ENCODE results near the gene KIRREL3. TPM values are rescaled to one million over a fixed set of nuclear protein-coding genes. Genes with fewer than 3 reads are reported as not detected.

Gene KIRREL3
- total RNA-seq, 1 donor, result 0.45 TPM

DNA sequence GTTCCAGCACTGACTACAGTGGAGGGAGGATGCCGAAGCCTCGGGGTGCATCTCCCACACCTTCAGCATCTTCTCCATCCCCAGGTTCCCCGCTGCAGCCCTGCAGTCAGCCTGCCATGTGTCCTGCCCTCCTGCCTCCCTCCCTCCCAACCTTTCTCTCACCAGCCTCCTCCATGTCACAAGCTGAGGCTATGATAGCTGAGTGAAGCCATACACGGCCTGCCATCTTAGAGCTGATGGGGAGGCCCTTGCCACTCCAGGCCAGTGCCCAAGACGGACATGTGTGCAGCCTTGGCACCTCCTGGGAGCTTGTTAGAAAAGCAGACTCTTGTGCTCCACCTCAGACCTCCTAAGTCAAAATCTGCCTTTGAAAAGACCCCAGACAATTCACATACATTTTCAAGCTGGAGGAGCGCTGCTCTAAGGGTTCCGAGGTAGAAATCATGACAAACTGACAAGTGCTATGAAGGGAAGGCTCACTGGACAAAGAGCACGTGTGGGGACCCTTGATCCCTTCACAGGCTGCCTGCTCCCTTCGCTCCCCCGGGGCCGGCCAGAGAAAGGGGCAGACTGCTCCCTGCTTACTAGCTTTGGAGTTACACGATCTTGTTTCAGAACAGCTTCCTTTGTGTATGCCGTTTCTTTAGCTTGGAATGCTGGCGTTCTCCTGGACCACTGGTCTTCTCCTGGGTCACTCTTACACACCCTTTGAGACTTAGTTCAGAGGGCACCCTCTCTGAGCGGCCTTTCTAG lies 521.2 kb downstream of the KIRREL3 start:
- no peak overlapping the region for H3K4me3 ChIP-seq (ENCODE audit: low read depth, low read length)
- TF ChIP-seq, protein P1, sequence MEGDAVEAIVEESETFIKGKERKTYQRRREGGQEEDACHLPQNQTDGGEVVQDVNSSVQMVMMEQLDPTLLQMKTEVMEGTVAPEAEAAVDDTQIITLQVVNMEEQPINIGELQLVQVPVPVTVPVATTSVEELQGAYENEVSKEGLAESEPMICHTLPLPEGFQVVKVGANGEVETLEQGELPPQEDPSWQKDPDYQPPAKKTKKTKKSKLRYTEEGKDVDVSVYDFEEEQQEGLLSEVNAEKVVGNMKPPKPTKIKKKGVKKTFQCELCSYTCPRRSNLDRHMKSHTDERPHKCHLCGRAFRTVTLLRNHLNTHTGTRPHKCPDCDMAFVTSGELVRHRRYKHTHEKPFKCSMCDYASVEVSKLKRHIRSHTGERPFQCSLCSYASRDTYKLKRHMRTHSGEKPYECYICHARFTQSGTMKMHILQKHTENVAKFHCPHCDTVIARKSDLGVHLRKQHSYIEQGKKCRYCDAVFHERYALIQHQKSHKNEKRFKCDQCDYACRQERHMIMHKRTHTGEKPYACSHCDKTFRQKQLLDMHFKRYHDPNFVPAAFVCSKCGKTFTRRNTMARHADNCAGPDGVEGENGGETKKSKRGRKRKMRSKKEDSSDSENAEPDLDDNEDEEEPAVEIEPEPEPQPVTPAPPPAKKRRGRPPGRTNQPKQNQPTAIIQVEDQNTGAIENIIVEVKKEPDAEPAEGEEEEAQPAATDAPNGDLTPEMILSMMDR (IDR thresholded peaks at IDR 0.05; ENCODE audit: insufficient read depth, low read length), result no peak
- DNase-seq (ENCODE audit: low read depth), result no peak

GRCh38 chr11:126478466-126478865 lies 522.1 kb downstream of the KIRREL3 start:
- DNase-seq (ENCODE audit: low read depth), result no peak
- no peak overlapping the region for H3K4me3 ChIP-seq (ENCODE audit: low read depth, low read length)
- TF ChIP-seq, protein P1 (IDR thresholded peaks at IDR 0.05; ENCODE audit: insufficient read depth, low read length), result no peak

- TF ChIP-seq, protein P1 (IDR thresholded peaks at IDR 0.05; ENCODE audit: insufficient read depth, low read length), result no peak
- H3K4me3 ChIP-seq (ENCODE audit: low read depth, low read length), result no peak overlapping the region
- no peak for DNase-seq (ENCODE audit: low read depth)
Observed at GRCh38 chr11:126477535-126478305, 522.9 kb downstream of the KIRREL3 start.

DNA sequence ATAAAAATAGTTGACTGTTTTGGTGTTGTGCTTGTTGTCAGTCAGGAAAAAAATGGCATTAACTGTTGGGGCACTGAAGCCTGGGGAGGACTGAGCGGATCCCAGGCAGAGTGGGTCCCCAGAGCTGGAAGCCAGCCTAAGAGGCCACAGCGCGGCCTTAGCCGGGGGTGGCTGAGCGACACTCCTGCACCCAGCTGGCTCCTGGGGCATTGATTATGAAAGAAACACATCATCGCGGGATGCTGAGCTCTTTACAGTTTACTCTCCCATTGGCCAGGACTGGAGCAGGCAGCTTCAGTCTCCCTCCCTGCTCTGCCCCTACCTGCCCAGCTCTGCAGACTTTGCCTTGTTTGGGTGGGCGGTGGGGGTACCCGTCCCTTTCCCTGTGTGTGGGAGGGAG lies 523.6 kb downstream of the KIRREL3 start:
- no peak overlapping the region for H3K4me3 ChIP-seq (ENCODE audit: low read depth, low read length)
- DNase-seq (ENCODE audit: low read depth), result no peak
- TF ChIP-seq, protein P1 (IDR thresholded peaks at IDR 0.05; ENCODE audit: insufficient read depth, low read length), result no peak

DNA sequence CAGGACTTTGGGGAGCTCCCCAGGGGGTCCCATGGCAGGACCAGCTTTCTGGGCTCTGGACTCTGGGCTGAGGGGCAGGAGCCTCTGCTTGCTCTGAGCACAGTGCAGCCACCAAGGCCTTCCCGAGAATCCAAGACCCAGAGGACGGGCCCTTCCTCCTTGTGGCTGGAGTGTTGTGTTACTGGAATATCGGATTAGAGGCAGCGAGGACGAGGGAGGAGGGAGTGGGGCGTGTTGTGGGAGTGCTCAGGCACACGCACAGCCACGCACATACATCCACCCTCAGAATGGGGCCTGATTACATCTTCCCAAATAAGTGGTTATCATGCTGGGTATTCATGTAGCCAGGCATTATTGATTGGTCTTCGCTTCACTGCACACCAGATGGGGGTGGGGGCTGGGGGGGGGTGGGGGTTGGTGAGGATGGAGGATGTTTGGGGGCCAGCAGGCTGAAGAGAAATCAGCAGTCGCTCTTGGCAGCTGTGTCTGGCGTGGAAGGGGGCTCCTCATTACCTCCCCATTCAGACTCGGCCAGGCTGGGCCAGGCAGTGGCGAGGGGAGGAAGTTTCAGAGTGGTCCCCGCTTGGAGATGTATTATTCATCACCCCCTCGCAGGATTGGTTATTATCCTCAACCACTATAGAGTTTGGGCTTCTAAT lies 524.2 kb downstream of the KIRREL3 start:
- no peak overlapping the region for H3K4me3 ChIP-seq (ENCODE audit: low read depth, low read length)
- no peak for DNase-seq (ENCODE audit: low read depth)
- TF ChIP-seq, protein P1 (IDR thresholded peaks at IDR 0.05; ENCODE audit: insufficient read depth, low read length), result no peak

DNA sequence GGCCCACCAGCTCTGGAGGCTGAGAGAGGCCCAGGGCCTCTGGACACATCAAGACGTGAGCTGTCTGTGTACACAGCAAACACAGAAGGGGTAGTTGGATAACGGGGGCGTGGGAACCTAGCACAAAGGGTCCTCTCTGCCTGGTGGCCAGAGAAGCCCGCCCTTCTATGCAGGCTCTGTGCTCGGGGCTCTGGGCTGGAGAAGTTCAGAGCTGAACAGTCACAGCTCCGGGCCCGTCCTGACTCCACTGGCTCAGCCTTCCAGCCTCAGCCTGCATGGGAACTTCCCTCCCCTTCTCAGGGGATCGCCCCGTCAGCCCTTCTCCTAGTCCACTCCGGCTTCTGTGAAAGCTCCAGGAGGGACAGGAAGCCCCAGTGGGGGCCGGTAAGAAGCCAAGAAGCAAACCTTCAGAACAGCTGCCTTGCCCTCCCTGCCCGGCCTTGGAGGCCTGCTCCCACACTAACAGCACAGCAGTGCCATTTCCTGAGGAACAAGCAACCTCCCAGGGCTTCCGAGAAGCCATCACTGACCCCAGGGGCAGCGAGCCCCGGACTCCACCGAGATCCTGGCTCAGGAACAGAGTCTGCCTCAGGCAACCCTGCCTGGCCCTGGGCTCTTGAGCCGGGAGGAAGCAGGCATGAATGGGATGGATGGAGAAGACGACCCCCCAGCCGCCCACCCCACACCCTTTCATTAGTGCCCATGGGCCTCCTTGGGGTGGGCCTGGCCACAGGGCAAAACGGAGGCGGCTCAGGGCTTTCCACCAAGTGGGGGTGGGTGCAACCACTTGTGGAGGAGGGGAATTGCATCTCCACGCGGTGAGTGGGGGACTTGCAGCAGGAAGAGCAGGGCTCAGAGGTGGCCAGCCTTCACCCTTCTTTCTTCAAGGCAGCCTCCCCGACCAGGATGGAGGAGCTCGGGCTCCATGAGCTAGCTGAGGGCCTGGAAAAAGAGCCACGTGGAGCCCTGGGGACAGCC lies 525.3 kb downstream of the KIRREL3 start:
- no peak overlapping the region for H3K4me3 ChIP-seq (ENCODE audit: low read depth, low read length)
- TF ChIP-seq, protein P1 (IDR thresholded peaks at IDR 0.05; ENCODE audit: insufficient read depth, low read length), result no peak
- DNase-seq (ENCODE audit: low read depth), result no peak
